AG20443 (cell line): Measurements from ENCODE around the gene PAFAH1B2.

ENCODE experiments used
- DNase-seq: peaks from one replicate; pipeline ENCODE4 v3.0.0; 2012; ENCODE audit warnings: low spot score, mixed read lengths

PAFAH1B2 gene

DNA sequence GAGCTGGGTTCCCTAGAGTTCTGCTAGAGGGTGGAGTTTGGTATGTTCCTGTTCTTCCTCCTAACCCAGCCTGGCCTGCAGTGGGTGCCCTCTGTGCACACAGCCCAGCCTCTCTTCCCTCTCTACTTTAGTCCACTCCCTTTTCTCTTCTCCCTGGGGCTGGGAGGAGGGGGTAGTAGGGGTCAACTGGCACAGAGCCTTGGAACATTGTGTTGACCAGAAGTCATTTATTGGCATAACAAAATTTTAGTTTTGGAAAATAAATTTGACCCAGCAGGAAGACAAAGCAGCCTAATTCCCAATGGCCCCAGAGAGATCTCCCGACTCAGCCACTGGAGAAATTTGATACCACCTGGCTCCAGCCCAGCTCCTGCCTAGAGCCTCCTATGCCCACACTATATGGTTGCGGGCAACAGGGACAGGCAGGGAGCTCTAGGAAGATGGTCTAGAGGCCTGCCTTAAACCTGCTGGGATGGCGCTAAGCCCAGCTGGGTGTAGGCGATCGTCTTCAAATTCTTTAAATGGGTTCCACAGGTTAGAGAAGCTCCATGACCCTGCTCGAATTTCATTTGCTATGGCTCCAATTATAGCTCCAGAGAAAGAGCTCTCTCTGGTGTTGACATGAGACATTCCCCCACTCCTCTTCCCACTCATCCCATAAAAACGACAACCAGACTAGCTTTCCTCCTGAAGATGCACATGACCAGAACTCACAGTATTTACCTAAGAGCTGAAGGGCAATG lies 77.9 kb downstream of the PAFAH1B2 start:
- DNase-seq: no peak

GRCh38 chr11:117222991-117223740 lies 79.1 kb downstream of the PAFAH1B2 start:
- no peak for DNase-seq

GRCh38 chr11:117223741-117224689 lies 79.9 kb downstream of the PAFAH1B2 start:
- no peak for DNase-seq

- no peak for DNase-seq
These were observed 81.6 kb downstream of the PAFAH1B2 start for GRCh38 chr11:117225553-117226170.
